IPS DF 19.7 (cell line): Measurements from ENCODE around the gene CD3D.

Source experiments
- DNase-seq: peaks from one replicate; pipeline ENCODE4 v3.0.0-alpha.2; 2013; ENCODE audit warnings: low read depth, low spot score

The CD3D gene

DNA sequence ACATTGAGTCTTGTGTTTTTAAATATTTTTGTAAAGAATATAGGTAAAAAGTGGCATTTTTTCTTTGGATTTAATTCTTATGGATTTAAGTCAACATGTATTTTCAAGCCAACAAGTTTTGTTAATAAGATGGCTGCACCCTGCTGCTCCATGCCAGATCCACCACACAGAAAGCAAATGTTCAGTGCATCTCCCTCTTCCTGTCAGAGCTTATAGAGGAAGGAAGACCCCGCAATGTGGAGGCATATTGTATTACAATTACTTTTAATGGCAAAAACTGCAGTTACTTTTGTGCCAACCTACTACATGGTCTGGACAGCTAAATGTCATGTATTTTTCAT is 38.3 kb downstream of the CD3D start:
- DNase-seq, result no peak

DNA sequence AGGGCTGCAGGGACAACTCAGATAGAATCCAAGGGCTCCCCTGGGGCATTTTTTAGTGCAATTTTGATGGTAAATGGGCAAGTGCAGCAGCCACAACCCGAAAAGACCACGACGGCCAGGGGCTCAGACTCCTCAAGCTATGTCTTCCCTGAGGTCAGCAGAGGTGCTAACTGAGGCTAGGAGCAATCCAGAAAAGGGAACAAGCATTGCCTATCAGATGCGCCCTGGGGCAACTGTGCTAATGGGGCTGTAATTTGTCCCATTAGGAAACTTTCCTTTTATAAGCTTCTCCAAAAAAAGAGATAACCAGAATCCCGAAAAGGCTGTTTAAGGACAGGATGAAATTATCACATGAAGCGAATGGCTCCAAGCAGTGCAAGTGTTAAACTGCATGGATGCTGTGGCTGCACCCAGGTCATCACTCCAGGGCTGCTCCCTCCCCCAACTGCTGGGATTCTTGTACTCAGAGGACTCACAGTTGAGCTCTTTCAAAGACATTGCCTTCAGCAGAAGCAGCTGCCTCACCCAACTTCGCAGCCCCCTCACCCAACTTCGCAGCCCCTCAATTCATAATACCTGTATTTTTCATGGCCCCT is 40.8 kb downstream of the CD3D start:
- DNase-seq, result no peak

DNA sequence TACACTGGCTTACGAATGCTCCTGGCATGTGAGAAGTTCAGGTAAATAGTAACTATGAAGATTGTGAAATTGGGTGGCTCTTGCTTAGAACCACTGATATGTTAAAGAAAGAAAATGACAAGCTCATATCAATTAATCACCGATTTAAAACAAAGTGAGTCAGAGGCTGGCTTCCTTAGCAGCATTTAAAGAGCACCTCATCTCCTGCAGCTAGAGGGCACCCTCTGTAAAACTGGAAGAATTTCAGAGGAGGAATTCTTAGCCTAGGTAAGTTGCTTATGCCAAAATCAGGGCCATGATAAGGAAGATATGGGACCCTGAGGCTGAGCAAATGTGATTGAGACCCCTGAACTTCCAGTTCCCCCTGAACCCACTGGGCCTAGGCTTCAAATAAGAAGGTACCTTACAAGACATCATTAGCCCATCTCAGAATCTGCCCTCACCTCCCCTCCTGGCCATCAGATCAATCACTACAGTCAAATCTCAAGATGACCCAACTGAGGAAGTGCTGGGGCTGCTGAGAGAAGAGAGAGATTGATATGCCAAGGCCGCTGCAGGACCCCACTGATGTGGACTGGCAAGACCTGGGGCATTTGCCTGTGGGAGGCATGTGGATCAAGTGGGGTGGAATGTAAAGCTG is 46.6 kb downstream of the CD3D start:
- no peak for DNase-seq

- no peak for DNase-seq
These were observed 47.3 kb downstream of the CD3D start for GRCh38 chr11:118295199-118295598.

DNA sequence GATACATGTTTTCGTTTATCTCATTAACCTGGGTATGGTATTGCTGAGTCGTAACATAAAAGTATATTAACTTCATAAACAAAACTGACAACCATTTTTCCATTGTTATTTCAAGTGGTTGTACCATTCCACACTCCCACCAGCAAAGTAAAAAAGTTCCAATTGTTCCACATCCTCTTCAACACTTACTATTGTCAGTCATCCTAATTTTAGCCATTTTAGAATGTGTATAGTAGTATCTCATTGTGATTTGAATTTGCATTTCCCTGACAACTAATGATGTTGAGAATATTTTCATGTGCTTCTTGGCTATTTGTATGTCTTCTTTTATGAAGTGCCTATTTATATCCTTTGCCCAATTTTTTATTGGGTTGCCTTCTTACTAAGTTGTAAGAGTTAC is 48.5 kb downstream of the CD3D start:
- no peak for DNase-seq

- DNase-seq, result no peak
These were observed 50.9 kb downstream of the CD3D start for GRCh38 chr11:118291477-118292135.

- no peak for DNase-seq
These were observed 51.6 kb downstream of the CD3D start for GRCh38 chr11:118290923-118291322.

DNA sequence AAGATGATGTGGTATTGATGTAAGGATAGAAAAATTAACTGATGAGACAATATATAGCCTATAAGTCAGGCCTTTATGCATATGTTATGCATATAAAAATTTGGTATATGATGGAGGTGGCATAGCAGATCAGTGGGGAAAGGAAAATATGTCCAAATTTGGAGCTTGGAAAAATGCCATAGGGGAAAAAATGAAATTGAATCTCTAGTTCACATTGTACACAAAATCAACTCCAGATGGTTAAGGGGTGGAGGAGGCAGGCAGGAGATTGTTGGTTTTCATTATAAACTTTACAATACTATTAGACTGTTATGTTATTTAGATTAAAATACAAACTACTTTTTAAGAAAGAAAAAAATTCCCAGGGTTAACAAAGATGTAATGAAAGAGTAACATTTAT is 53.1 kb downstream of the CD3D start:
- no peak for DNase-seq
